Breast epithelium (tissue), 4 donors: ENCODE measurements around the gene HOXD9. TPM values are rescaled to one million over a fixed set of nuclear protein-coding genes. Genes with fewer than 3 reads are reported as not detected.

Experiments used
- DNase-seq, 2 donors: peaks; one replicate each; pipeline ENCODE4 v3.0.0-alpha.2; 2019; ENCODE audit warnings: low spot score in 2 of 2
- H3K27ac ChIP-seq, 2 donors: fragments of 200-600 bp; sonication (generic) in 1 of 2; one replicate each; pipeline ENCODE4 v1.5.1; 2016 to 2019; ENCODE audit warnings: mild to moderate bottlenecking in 1 of 2
- H3K27me3 ChIP-seq, 2 donors: fragments of 200-600 bp; sonication (generic) in 1 of 2; one replicate each; pipeline versions ENCODE4 v1.5.1 to v1.6.0; 2017 to 2019; ENCODE audit warnings: control low read depth in 1 of 2, mild to moderate bottlenecking in 1 of 2
- H3K36me3 ChIP-seq: fragments of 200-600 bp; one replicate; pipeline ENCODE4 v1.5.1; 2019
- H3K4me1 ChIP-seq, 2 donors: fragments of 200-600 bp; sonication (generic); one replicate each; pipeline ENCODE4 v1.5.1; 2016 to 2019; ENCODE audit warnings: control low read depth in 1 of 2
- H3K4me3 ChIP-seq, 3 donors: fragments of 200-600 bp; sonication (generic); 1 replicate in 2 of 3; 2 replicates in 1 of 3; pipeline ENCODE4 v1.5.1; 2016 to 2019; ENCODE audit warnings: mild to moderate bottlenecking in 3 of 3, moderate library complexity in 2 of 3
- H3K9me3 ChIP-seq, 2 donors: fragments of 200-600 bp; sonication (generic) in 1 of 2; one replicate each; pipeline ENCODE4 v1.5.1; 2016 to 2019; ENCODE audit warnings: control low read depth in 1 of 2
- CTCF ChIP-seq, 3 donors: fragments of 450-650 bp; IDR thresholded peaks; one replicate each; pipeline ENCODE4 v1.5.1; 2016 to 2017; ENCODE audit warnings: antibody characterized with exemption in 3 of 3, mild to moderate bottlenecking in 3 of 3, moderate library complexity in 3 of 3
- POLR2A ChIP-seq: fragments of 450-650 bp; IDR thresholded peaks from one replicate; pipeline ENCODE4 v1.6.1; 2016; ENCODE audit warnings: antibody characterized with exemption, mild to moderate bottlenecking, moderate library complexity
- POLR2AphosphoS5 ChIP-seq, 3 donors: sonication (generic); formaldehyde crosslinking; IDR thresholded peaks; one replicate each; pipeline ENCODE4 v1.6.1; 2017; ENCODE audit warnings: antibody characterized with exemption in 3 of 3
- intact Hi-C: fragments of 100-400 bp; cut with DNase I; formaldehyde crosslinking; loops from one replicate; pipeline ENCODE4 v1.15.1; 2023; ENCODE audit warnings: low total_unique reads
- total RNA-seq, 3 donors: library from RNA; depleted of rRNA; stranded (reverse); fragments of >200 nt; gene quantifications; one replicate each; pipeline ENCODE4 v1.1.0, GENCODE V29; 2016

Gene HOXD9
- total RNA-seq, 3 donors from 2014 or later: 2.4 to 17.0 (median 2.8) TPM

DNA sequence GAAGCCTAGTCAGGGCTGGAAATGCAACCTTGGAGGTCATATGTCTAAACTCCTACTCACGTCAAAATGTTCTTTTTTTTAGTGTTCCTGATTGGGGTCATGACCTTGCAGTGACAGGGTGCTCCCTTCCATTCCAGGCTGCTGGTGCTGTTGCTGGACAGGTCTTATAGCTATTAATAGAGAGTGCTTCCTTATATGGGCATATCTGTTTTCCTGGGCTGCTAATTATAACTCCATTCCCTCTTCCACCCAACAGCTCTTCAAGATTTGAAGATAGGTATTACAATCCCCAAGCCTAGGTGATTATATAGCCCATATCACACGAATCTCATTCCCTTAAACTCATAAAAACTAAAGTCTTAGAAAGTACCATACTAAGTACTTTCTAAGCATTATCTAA lies 47.2 kb downstream of the HOXD9 start:
- TF ChIP-seq POLR2AphosphoS5 (IDR thresholded peaks at IDR 0.05) (no peak), POLR2A (no peak), CTCF (IDR thresholded peaks at IDR 0.05) (no peak)
- Histone ChIP-seq H3K27ac (no peak overlapping the region), H3K4me3 (no peak overlapping the region), H3K4me1 (no peaks in the 10 kb centered on the region), H3K36me3 (no peaks in the 10 kb centered on the region), H3K9me3 (no peaks in the 10 kb centered on the region), H3K27me3 (peaks cover 0 to 71% of the 10 kb centered on the region in 2 donors)
- DNase-seq: no peak
- intact Hi-C loops: loop anchor here (10.0 kb wide), 1 partner anchor 285 kb away; no protein-coding TSS in a partner anchor

- no peaks in the 10 kb centered on the region for H3K9me3 ChIP-seq
- H3K27ac ChIP-seq: no peak overlapping the region
- no peaks in the 10 kb centered on the region for H3K36me3 ChIP-seq
- H3K27me3 ChIP-seq: peaks cover 0 to 71% of the 10 kb centered on the region in 2 donors
- no peaks in the 10 kb centered on the region for H3K4me1 ChIP-seq
- no peak overlapping the region for H3K4me3 ChIP-seq
- TF ChIP-seq POLR2A (no peak), POLR2AphosphoS5 (IDR thresholded peaks at IDR 0.05) (no peak), CTCF (IDR thresholded peaks at IDR 0.05) (no peak)
- intact Hi-C loops: no loop called here
- DNase-seq: no peak
Measured at GRCh38 chr2:176170602-176171305, 48.2 kb downstream of the HOXD9 start.

GRCh38 chr2:176171351-176172006 lies 49.0 kb downstream of the HOXD9 start:
- Histone ChIP-seq H3K4me3 (peak overlapping the region in 1 of 3 donors; percentile 0), H3K27ac (no peak overlapping the region), H3K27me3 (peaks cover 0 to 72% of the 10 kb centered on the region in 2 donors), H3K9me3 (no peaks in the 10 kb centered on the region), H3K4me1 (no peaks in the 10 kb centered on the region), H3K36me3 (no peaks in the 10 kb centered on the region)
- intact Hi-C loops: no loop called here
- no peak for DNase-seq
- TF ChIP-seq POLR2A (no peak), CTCF (IDR thresholded peaks at IDR 0.05) (no peak), POLR2AphosphoS5 (IDR thresholded peaks at IDR 0.05) (no peak)

DNA sequence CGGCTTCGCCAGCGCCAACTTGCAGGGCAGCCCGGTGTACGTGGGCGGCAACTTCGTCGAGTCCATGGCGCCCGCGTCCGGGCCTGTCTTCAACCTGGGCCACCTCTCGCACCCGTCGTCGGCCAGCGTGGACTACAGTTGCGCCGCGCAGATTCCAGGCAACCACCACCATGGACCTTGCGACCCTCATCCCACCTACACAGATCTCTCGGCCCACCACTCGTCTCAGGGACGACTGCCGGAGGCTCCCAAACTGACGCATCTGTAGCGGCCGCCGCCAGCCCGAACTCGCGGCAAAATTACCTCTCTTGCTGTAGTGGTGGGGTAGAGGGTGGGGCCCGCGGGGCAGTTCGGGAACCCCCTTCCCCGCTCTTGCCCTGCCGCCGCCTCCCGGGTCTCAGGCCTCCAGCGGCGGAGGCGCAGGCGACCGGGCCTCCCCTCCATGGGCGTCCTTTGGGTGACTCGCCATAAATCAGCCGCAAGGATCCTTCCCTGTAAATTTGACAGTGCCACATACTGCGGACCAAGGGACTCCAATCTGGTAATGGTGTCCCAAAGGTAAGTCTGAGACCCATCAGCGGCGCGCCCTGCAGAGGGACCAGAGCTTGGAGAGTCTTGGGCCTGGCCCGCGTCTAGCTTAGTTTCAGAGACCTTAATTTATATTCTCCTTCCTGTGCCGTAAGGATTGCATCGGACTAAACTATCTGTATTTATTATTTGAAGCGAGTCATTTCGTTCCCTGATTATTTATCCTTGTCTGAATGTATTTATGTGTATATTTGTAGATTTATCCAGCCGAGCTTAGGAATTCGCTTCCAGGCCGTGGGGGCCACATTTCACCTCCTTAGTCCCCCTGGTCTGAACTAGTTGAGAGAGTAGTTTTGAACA lies 49.7 kb downstream of the HOXD9 start:
- no peaks in the 10 kb centered on the region for H3K4me1 ChIP-seq
- no peak for DNase-seq
- intact Hi-C loops: no loop called here
- peak overlapping the region in 1 of 3 donors; percentile 0 for H3K4me3 ChIP-seq
- peaks cover 0 to 77% of the 10 kb centered on the region in 2 donors for H3K27me3 ChIP-seq
- H3K27ac ChIP-seq: no peak overlapping the region
- H3K36me3 ChIP-seq: no peaks in the 10 kb centered on the region
- H3K9me3 ChIP-seq: no peaks in the 10 kb centered on the region
- no peak for TF ChIP-seq POLR2A
- TF ChIP-seq POLR2AphosphoS5 (IDR thresholded peaks at IDR 0.05): no peak
- no peak for TF ChIP-seq CTCF (IDR thresholded peaks at IDR 0.05)
